CD4-positive, alpha-beta T cell treated with Interleukin-15 for 1 hour (primary cell): ENCODE measurements around the gene BCKDHB.
"Not testable (repeated sequence)": the region's sequence is repeated elsewhere in the genome, so short reads cannot be mapped to it uniquely, and the experiment has no call there.

Experiments used
- DNase-seq: peaks from one replicate; pipeline ENCODE4 v3.0.0-alpha.2; 2020

Gene BCKDHB

DNA sequence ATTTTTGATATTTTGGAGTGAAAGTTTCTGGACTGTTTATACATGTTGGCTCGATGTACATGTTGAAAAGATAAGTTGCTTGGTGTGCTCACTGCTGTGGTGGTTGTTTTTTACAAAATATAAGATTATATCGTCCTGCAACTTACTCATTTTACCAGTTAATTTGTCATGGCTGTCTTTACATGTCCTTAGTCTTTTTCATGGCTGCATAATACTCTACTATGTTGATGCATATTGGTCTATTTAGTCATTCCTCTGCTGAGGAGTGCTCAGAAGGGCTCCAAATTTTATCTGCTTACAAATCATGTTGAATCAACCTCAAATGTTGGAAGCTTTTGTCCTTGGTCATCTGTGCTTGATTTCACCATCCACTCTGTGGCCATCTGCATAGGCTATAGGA lies 164.6 kb downstream of the BCKDHB start:
- no peak for DNase-seq

GRCh38 chr6:80272988-80273387 lies 166.5 kb downstream of the BCKDHB start:
- no peak for DNase-seq

DNA sequence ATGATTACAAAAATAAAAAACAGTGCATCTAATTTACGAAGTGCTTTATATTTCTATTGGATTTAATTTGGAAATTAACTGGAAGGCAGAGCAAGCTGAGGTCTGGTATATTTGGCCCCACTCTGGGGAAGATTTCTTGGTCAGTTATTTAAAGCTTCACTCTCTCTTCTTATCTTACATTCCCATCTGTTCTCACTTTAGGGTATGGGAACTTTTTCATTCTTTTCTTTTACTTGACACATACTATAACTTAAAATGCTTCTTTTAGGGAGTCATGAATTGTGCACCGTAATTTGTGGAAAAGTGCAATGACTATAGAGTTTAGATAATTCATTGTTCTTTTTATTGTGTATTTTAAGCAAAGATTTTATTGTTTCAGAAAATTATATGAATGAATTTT lies 170.4 kb downstream of the BCKDHB start:
- DNase-seq = no peak

DNA sequence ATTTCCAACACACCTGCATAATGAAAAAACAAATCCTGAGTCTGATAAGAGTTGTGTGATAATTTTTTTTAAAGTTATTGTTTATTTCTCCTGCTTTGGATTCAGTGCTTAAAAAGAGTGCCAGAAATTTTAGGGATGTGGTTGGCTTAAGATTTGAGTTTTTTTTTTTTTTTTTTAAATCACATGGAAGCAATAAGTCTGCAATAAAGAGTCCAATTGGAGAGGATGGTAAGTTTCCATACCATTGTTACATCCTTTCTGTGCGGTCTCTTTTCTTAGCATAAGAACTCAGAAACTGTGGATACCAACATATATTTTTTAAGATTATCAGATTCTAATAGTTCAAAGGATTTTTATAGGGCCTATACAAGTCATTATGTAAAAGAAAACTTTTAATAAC lies 171.0 kb downstream of the BCKDHB start:
- DNase-seq = no peak

GRCh38 chr6:80280262-80281010 lies 174.0 kb downstream of the BCKDHB start:
- DNase-seq = no peak

DNA sequence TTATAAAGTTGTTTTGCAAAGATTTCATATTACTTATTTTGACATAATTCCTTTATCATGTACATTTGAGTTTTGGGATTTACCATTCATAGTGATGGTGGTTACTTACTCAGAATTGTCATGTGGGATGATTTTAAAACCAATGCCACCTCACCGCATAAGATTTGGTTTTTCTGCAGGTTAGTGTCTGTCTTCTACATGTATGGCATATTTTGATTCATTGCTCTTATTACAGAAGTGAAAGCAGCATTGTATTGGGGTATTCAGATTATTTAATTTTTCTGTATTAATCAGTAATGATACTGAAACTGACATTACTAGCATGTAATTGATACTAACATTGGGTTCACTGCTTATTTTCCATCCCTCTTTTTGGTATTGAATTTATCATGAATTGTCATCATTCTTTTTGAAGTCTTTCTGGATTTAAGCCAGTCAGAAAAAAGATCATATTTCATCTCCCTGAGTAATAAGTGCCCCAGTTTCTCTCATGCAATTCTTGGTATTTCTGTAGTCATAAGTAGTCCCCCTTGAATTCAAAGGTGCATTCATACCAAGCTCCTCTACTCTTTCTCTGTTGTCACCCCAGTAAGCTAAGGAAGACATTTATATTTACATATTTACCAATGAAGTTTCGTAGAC lies 176.6 kb downstream of the BCKDHB start:
- no peak for DNase-seq

DNA sequence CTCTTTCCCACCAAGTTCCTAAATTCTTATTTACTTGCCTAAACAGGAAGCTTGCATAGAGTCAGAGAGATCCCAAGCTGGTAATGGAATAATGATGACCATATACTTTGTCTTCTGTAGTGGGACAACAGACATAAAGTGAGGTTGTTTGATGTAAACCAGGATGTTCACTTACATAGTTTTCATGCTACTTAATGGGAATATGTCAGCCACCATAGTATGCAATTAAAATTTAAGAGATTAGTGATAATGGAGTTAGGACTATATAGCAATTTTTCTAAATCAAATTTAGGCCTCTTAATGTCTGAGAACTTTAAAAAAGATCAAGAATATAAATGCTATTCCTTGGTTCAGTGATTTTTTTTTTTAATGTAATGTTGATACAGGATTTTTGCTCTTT lies 180.6 kb downstream of the BCKDHB start:
- no peak for DNase-seq

- no peak for DNase-seq
These were observed 181.1 kb downstream of the BCKDHB start for GRCh38 chr6:80287607-80288006.

- DNase-seq = no peak
These were observed 183.3 kb downstream of the BCKDHB start for GRCh38 chr6:80289727-80290126.

DNA sequence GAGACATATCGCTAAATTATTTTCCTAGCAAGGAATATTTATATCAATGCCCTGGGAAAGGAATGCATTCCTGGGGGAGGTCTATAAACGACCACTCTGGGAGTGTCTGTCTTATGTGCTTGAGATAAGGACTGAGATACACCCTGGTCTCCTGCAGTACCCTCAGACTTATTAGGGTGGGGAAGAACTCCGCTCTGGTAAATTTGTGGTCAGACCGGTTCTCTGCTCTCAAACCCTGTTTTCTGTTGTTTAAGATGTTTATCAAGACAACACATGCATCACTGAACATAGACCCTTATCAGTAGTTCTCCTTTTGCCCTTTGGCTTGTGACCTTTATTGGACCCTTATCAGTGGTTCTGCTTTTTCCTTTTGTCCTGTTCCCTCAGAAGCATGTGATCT lies 188.1 kb downstream of the BCKDHB start:
- not testable (repeated sequence) for DNase-seq

DNA sequence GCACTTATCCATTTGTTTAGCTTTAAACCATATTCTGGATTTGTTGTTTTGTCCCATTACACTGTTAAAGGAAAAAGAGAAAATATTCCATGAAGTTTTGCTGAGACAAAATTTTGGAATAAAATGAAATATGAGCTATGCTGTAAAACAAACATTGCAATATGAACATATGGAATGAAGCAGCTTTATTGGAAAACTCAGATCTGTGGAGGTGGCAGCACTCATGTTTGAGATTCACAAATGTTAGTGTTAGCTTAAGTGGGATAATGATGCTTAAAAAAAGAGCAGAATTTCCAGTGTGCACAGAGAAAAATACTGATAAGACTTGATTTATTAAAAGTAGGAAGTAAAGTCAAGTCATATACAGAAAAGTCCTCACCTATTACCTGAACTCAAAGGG lies 196.2 kb downstream of the BCKDHB start:
- no peak for DNase-seq

GRCh38 chr6:80304014-80304413 lies 197.5 kb downstream of the BCKDHB start:
- DNase-seq = no peak

- DNase-seq = no peak
These were observed 208.1 kb downstream of the BCKDHB start for GRCh38 chr6:80314531-80314930.

DNA sequence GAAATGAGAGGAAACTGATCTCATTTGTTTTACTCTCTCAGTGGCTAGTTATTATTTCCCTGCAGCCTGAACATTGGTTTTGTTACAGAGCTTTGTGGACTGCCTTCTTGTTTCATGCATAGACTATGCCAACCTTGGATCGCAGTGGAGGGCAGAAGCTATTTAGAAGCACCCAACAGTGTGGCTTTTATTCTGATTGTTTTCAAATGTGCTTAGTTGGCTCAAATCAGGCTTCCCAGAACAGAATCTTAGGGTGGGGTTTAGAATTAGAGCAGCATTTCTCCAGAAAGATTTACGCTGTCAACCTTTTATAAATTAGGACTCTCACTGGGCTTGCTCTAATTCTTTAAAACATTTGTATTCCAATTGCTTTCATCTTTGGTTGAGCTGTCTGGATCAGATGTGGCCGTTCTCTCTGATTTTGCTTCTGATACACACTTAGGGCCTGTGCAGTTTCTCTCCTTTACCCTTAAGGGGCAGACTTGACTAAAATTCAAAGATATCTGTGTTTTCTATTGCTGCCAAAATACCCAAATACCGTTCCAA lies 210.3 kb downstream of the BCKDHB start:
- no peak for DNase-seq

DNA sequence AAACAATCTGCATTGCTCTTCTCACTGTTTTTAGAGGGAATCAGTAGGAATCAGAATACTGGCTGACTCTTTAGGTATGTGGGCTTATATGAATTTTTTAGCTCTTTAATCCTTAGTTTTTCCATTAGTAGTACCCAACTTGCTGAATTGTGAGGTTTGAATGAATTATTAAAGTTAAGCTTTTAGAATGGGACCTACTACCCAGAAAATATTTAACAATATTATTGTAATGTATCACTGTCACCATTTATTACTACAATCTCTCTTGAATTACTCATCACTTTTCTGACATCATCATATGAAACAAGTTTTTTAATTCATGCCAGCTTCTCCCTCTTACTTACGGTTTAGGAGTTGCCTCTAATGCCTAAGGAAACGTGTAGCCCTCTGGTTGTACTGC lies 212.7 kb downstream of the BCKDHB start:
- DNase-seq = no peak

DNA sequence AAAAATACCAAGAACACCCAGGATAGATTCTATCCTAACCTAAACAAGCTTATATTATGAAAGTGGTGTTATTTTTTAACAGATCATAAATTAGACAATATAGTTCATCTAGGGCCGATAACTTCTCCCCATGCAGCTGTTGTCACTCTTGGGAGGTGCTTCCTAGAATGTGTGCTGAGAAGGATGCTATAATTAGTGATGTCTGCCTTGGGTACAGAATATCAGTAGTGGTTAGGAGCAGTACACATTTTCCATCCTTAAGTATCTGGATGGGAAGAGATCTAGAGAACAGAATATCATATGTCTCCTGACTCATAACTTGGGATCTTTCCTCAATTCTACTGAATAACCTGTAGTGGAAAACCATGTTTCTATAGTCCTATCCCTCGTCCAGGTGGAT lies 214.5 kb downstream of the BCKDHB start:
- DNase-seq = no peak

DNA sequence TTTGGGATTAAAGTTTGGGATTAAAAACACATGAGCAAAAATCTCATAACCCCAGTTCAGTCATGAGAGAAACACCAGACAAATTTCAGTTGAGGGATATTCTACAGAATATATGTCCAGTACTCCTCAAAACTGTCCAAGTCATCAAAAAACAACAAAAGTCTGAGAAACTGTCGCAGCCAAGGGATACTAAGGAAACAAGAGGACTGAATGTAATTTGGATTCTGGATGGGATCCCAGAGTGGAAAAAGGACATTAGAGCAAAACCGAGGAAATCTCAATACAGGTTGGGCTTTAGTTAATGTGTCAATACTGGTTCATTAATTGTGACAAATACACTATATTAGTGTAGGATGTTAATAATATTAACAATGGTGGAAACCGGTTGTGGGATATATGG lies 219.3 kb downstream of the BCKDHB start:
- no peak for DNase-seq

- no peak for DNase-seq
These were observed 222.2 kb downstream of the BCKDHB start for GRCh38 chr6:80328652-80329051.

DNA sequence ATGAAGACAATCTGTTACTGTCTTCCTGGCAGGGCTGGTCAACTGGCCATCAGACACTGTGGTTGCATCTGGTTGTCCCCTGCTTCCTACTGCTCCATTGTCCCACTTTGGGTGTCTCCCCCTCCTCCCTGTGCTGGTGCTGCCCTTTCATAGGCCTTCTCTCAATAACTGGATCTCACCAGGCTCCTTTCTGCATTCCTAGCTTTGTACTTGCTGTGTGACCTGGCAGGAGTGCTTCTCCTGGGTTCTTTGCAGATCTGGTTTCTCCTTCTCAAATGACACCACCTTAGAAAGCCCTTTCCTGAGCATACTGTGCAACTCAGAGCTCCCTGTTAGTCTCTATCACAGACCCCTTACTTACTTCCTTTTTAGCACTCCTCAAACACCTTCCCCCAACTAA lies 223.0 kb downstream of the BCKDHB start:
- no peak for DNase-seq

DNA sequence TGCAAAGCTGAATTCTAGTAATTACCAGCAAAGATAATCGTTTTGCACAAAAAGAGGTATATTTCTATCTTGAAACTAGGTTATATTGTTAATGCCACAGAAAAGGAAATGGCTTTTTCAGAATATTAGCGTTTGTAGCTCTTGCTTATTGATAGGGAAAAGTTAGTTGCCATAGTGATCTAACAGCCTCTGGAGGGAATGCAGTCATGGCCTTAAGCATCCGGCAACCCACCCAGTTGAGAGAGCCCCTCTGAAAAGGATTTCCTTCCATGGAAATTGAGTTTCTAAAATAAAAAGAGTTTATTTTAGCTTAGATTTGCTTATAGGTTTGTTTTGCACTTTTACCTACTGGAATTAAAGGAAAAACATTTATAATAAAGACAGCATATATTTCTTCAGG lies 224.5 kb downstream of the BCKDHB start:
- no peak for DNase-seq

- DNase-seq = no peak
These were observed 225.1 kb downstream of the BCKDHB start for GRCh38 chr6:80331522-80331921.

- DNase-seq = no peak
These were observed 225.5 kb downstream of the BCKDHB start for GRCh38 chr6:80331974-80332373.

- no peak for DNase-seq
These were observed 226.9 kb downstream of the BCKDHB start for GRCh38 chr6:80333342-80333741.

DNA sequence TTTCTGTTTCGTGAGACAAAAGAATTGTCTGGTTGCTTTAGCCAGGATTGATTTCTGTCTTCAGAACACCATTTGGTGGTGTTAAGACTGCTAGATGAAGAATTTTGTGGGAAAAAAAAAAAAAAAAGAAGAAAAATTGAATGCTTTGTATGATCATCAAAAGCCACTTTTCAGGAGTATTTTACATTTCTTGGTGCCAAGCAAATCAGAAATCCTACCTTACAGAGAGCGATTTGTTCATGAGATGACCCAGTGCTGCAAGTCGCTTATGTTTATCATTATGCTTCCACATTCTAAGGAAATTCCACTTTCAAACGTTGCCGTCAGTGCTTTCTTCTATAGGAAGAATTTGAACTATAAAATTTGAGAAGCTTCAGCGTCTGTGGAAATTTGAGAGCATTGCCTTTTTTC lies 228.7 kb downstream of the BCKDHB start:
- DNase-seq = no peak

DNA sequence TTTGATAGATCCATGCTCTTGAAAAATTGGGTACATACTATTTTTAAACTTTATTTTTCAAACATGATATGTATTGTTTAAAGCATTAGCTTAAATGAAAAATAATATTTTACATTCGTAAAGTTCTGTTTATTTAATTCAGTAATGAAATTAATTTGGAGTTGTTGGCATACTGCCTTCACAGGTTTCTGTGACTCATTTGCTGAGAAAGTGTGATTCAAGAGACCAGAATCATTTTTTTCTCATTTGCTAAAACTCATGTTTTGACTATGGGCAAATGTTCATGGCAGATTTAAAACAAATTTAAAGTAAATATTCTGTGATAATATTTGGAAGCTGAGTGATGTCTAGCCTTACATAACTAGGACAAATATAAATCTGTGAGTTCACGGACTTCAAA lies 230.4 kb downstream of the BCKDHB start:
- DNase-seq = no peak
